ENCODE data around the gene ZBTB20. TPM values are rescaled to one million over a fixed set of nuclear protein-coding genes. Genes with fewer than 3 reads are reported as not detected.

Gene ZBTB20
- total RNA-seq, 1 donor from 2014 or later, result 3.9 TPM

GRCh38 chr3:114745322-114746240 lies 401.5 kb downstream of the ZBTB20 start:
- TF ChIP-seq, protein P1, sequence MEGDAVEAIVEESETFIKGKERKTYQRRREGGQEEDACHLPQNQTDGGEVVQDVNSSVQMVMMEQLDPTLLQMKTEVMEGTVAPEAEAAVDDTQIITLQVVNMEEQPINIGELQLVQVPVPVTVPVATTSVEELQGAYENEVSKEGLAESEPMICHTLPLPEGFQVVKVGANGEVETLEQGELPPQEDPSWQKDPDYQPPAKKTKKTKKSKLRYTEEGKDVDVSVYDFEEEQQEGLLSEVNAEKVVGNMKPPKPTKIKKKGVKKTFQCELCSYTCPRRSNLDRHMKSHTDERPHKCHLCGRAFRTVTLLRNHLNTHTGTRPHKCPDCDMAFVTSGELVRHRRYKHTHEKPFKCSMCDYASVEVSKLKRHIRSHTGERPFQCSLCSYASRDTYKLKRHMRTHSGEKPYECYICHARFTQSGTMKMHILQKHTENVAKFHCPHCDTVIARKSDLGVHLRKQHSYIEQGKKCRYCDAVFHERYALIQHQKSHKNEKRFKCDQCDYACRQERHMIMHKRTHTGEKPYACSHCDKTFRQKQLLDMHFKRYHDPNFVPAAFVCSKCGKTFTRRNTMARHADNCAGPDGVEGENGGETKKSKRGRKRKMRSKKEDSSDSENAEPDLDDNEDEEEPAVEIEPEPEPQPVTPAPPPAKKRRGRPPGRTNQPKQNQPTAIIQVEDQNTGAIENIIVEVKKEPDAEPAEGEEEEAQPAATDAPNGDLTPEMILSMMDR (IDR thresholded peaks at IDR 0.05; ENCODE audit: insufficient read depth, low read length, severe bottlenecking), result no peak
- FAIRE-seq, result no peak
- DNase-seq (ENCODE audit: low read depth), result peak; percentile 61
- Histone ChIP-seq H3K36me3 (ENCODE audit: control insufficient read depth, insufficient read depth, low read length) (no peaks in the 10 kb centered on the region), H3K27me3 (ENCODE audit: control insufficient read depth, insufficient read depth, low read length) (no peaks in the 10 kb centered on the region), H3K4me3 (ENCODE audit: low read depth, low read length) (no peak overlapping the region)

GRCh38 chr3:114743746-114744485 lies 403.2 kb downstream of the ZBTB20 start:
- Histone ChIP-seq H3K27me3 (ENCODE audit: control insufficient read depth, insufficient read depth, low read length) (no peaks in the 10 kb centered on the region), H3K4me3 (ENCODE audit: low read depth, low read length) (no peak overlapping the region), H3K36me3 (ENCODE audit: control insufficient read depth, insufficient read depth, low read length) (no peaks in the 10 kb centered on the region)
- no peak for FAIRE-seq
- TF ChIP-seq, protein P1 (IDR thresholded peaks at IDR 0.05; ENCODE audit: insufficient read depth, low read length, severe bottlenecking), result no peak
- DNase-seq (ENCODE audit: low read depth), result no peak

DNA sequence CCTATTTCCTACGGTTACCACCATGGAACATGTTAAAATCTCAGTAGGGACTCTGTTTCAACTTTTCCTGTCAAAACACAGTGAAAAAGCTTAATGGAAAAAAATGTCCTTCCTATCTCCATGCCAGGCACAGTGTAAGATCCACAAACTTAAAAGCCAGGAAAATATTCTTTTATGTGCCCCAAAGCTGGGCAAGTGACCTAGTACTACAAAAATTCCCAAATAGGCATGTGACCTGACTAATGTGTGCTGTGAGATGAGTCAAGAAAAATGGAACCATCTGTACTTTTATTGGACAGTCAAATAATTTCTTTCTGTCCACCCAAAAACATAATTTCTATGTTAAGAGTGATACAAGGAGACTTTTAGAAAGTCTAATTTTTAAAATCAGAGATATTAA lies 406.0 kb downstream of the ZBTB20 start:
- no peaks in the 10 kb centered on the region for H3K27me3 ChIP-seq (ENCODE audit: control insufficient read depth, insufficient read depth, low read length)
- H3K4me3 ChIP-seq (ENCODE audit: low read depth, low read length), result no peak overlapping the region
- no peak for FAIRE-seq
- H3K36me3 ChIP-seq (ENCODE audit: control insufficient read depth, insufficient read depth, low read length), result no peaks in the 10 kb centered on the region
- TF ChIP-seq, protein P1 (IDR thresholded peaks at IDR 0.05; ENCODE audit: insufficient read depth, low read length, severe bottlenecking), result no peak
- DNase-seq (ENCODE audit: low read depth), result peak; percentile 21

DNA sequence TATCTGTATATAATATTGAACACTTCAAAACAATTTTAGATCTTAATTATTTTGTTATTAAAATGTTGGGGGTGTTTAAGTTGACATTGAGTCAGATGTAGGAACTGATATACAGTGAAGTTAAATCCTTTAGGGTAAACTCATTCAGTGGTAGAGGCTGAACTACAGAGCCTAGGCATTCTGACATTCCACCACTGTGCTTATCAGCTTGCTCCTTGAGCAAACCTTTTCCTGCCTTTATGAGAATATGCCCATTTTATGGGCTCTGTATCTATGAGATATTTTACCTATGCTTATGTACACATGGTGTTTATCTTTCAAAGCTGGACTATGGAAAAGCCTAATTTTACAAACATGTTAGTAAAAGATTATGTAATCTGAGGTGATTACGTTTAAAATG lies 407.5 kb downstream of the ZBTB20 start:
- Histone ChIP-seq H3K36me3 (ENCODE audit: control insufficient read depth, insufficient read depth, low read length) (no peaks in the 10 kb centered on the region), H3K4me3 (ENCODE audit: low read depth, low read length) (no peak overlapping the region), H3K27me3 (ENCODE audit: control insufficient read depth, insufficient read depth, low read length) (no peaks in the 10 kb centered on the region)
- TF ChIP-seq, protein P1 (IDR thresholded peaks at IDR 0.05; ENCODE audit: insufficient read depth, low read length, severe bottlenecking), result no peak
- FAIRE-seq, result no peak
- DNase-seq (ENCODE audit: low read depth), result no peak

- DNase-seq (ENCODE audit: low read depth) (no peak), FAIRE-seq (no peak)
- Histone ChIP-seq H3K27me3 (ENCODE audit: control insufficient read depth, insufficient read depth, low read length) (no peaks in the 10 kb centered on the region), H3K4me3 (ENCODE audit: low read depth, low read length) (no peak overlapping the region), H3K36me3 (ENCODE audit: control insufficient read depth, insufficient read depth, low read length) (no peaks in the 10 kb centered on the region)
- TF ChIP-seq, protein P1 (IDR thresholded peaks at IDR 0.05; ENCODE audit: insufficient read depth, low read length, severe bottlenecking), result no peak
These were observed 414.7 kb downstream of the ZBTB20 start for GRCh38 chr3:114732353-114732752.
